Bronchial smooth muscle cell (primary cell): ENCODE data around the gene OR1J2. TPM values are rescaled to one million over a fixed set of nuclear protein-coding genes. Genes with fewer than 3 reads are reported as not detected.

ENCODE experiments used
- total RNA-seq: library from RNA; depleted of rRNA; stranded (reverse); fragments of >200 nt; gene quantifications from 2 replicates; pipeline ENCODE4 v1.2.1, GENCODE V29; 2014

The OR1J2 gene
- not detected in 2 replicates for total RNA-seq

GRCh38 chr9:122510502-122510901 is at the start of gene OR1J2:
OR1J2 (plus strand) TSS chr9:122510802; CDS start chr9:122510802, 0 bp downstream.

GRCh38 chr9:122477826-122478225 is 32.8 kb upstream of the OR1J2 start, which contains the start of gene OR1J1:
OR1J1 (minus strand) TSS chr9:122477926; CDS start chr9:122477926, 0 bp downstream.

GRCh38 chr9:122518841-122519240 is 8.2 kb downstream of the OR1J2 start, which contains the start of gene OR1J4:
OR1J4 (plus strand) TSS chr9:122519141; CDS start chr9:122519141, 0 bp downstream.

GRCh38 chr9:122527193-122527592 is 16.6 kb downstream of the OR1J2 start, which contains the start of gene OR1N1:
OR1N1 (minus strand) TSS chr9:122527293; CDS start chr9:122527293, 0 bp downstream.

GRCh38 chr9:122552812-122553211 is 42.2 kb downstream of the OR1J2 start, which contains the start of gene OR1N2:
OR1N2 (plus strand) TSS chr9:122553112; CDS start chr9:122553212, 100 bp downstream.

Other genes with a start within 250 kb of the OR1J2 start
- gene RBM18, start 246.0 kb upstream of the OR1J2 start, total RNA-seq = 5.8 and 7.1 TPM in 2 replicates
- 26.5 and 28.5 TPM in 2 replicates for gene MRRF, start 245.9 kb upstream of the OR1J2 start, total RNA-seq
- 18.6 and 26.4 TPM in 2 replicates for gene PTGS1, start 139.8 kb upstream of the OR1J2 start, total RNA-seq
- gene OR1J1, start 32.9 kb upstream of the OR1J2 start, total RNA-seq = not detected in 2 replicates
- gene OR1J4, start 8.3 kb downstream of the OR1J2 start, total RNA-seq = not detected in 2 replicates
- not detected in 2 replicates for gene OR1N1, start 16.5 kb downstream of the OR1J2 start, total RNA-seq
- not detected in 2 replicates for gene OR1N2, start 42.3 kb downstream of the OR1J2 start, total RNA-seq
- gene OR1L8, start 72.6 kb downstream of the OR1J2 start, total RNA-seq = under 0.01 TPM in 1 of 2 replicates, not detected in the other
- gene OR1Q1, start 103.9 kb downstream of the OR1J2 start, total RNA-seq = not detected in 2 replicates
- gene OR1B1, start 146.8 kb downstream of the OR1J2 start, total RNA-seq = 0.17 TPM in 1 of 2 replicates, not detected in the other
- gene OR1L1, start 150.9 kb downstream of the OR1J2 start, total RNA-seq = not detected in 2 replicates
- not detected in 2 replicates for gene OR1L3, start 164.3 kb downstream of the OR1J2 start, total RNA-seq
- not detected in 2 replicates for gene OR1L4, start 213.2 kb downstream of the OR1J2 start, total RNA-seq
- not detected in 2 replicates for gene OR1L6, start 231.5 kb downstream of the OR1J2 start, total RNA-seq